NT2/D1 (cell line): ENCODE data around the gene SDCBP2.

ENCODE experiments used
- YY1 ChIP-seq: IDR thresholded peaks from 2 replicates; pipeline ENCODE4 v1.6.1; 2011; ENCODE audit not compliant: insufficient read length, insufficient read depth
- ZNF274 ChIP-seq: IDR thresholded peaks from 2 replicates; pipeline ENCODE4 v1.6.1; 2011; ENCODE audit warnings: mild to moderate bottlenecking, low read depth, low read length

DNA sequence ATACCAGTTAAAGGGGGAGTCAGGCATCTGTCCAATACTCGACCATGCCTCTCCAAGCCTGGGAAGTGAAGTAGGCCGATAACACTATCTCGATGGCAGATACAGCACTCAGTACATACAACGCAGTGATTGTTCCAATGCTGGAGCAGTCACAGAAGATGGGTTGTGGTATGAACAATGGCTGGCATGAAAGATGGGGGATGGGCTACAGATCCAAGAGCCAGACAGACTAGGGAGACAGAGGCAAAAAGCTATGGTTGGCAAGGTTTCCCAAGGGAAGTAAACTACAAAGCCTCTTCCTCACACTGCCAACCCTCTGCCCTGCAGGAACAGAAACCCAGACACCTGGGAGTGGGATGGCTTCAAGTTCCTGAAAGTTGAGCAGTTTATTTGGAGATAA is 44.7 kb upstream of the SDCBP2 start:
- TF ChIP-seq ZNF274 = no peak
- TF ChIP-seq YY1 = no peak
